HG02840 (cell line): Measurements from ENCODE around the gene GASK1B.

Experiments used
- ATAC-seq: cut with Tn5 transposase; IDR thresholded peaks from one replicate; pipeline ENCODE4 v1.9.1; 2021; ENCODE audit warnings: mild to moderate bottlenecking, moderate library complexity, moderate number of reproducible peaks; ENCODE audit not compliant: unreplicated experiment, low FRiP score

Gene GASK1B

DNA sequence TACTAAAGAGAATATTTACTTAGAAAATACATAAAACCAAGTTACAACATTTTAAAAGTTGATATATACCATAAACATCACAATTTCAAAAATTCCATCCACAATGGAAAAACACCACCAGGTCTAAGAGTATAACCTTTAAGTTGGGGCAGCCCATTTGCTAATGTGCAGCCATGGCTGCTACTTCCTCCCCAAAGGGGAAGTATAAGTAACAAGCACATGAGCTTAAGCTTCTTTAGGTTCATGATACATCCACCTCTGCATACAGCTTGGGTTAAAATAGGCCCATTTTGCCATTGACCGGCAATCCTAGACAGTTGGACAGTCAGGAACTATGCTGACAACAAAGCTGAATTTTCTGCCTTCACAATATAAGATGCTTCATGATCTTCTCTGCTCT is 16.6 kb upstream of the GASK1B start:
- ATAC-seq, result no peak

DNA sequence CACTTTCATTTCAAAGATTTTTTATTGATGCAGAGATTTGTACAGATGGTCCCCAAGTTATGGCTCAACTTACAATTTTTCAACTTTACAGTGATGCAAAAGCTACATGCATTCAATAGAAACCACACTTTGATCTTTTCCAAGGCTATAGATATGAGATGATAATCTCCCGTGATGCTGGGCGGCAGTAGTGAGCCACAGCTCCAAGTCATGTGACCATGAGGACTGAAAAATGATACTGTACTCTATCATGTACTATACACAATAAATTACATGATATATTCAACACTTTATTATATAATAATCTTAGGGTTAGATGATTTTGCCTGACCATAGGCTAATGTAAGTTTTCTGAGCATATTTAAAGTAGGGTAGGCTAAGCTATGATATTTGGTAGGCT is 14.0 kb upstream of the GASK1B start:
- no peak for ATAC-seq

DNA sequence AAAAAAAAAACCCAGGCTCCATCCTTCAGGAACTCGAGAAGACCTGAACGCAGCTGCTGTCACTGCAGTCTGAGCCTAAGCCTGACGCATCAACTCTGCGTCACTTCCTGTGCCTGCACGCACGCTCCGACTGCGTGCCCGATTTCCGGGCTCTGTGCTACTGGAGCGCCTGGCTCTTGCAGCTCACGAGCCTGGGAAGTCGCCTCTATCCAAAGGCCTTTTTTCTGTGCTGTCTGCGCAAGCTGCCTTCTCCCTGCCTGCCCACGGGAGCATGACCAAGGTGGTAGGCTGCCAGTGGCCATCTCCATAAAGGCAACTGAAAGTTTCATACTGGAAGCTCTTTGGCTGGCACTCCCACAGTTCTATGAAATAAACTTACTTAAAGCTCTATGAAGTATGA is 9.9 kb upstream of the GASK1B start:
- no peak for ATAC-seq

DNA sequence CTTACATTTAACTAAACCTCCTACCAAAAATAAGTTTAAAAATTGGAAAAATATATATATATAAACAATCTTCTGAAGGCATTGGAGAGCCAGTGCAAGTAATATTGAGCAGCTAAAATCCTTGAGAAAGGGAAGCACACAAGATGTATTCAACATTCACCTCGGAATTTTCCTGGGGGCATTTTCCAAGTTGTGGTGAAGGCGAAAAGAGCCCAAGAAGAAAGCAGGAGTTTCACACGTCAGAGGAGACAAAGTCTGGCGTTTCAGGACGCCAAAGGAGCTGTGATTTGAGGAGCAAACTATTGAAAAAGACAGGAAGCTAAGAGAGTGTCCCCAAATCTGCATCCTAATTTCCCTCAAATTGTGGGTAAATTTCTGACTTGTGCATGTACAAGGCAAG is 9.1 kb upstream of the GASK1B start:
- no peak for ATAC-seq

DNA sequence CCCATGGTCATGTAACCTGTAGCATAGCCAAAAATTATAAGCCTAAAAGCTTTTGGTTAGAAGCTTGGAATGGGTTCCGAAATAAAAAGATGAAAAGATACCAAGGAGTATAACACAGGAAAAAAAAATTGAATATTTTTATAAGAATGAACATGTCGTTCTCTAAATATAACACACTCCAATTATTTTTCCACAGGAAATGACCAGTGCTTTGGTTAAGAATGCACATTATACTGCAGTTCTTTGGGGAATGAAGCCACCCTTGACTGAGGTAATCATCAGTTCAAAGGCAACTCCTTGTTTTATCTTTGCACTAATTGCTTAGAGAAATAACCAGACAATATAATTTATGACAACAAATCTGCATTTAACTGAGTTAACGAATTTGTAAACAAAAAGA is 6.6 kb upstream of the GASK1B start:
- ATAC-seq, result no peak

DNA sequence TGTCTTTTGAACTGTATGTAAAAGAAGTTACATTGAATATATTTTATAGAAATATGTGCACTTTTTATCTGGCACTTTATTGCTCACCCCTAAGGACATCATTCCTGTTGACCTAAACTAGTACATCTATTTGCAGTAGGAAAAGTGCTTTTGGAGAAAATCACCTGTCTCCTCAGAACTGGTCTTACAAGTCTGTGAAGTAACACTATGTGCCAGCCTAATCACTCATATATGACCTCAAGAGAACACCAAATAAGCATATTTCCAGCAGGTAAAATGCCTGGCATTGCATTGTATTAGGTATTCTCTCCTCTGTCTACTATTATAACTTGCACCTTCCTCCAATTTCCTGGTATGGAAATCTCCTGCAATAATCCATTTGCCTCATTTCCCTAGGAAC is 4.0 kb upstream of the GASK1B start:
- no peak for ATAC-seq

DNA sequence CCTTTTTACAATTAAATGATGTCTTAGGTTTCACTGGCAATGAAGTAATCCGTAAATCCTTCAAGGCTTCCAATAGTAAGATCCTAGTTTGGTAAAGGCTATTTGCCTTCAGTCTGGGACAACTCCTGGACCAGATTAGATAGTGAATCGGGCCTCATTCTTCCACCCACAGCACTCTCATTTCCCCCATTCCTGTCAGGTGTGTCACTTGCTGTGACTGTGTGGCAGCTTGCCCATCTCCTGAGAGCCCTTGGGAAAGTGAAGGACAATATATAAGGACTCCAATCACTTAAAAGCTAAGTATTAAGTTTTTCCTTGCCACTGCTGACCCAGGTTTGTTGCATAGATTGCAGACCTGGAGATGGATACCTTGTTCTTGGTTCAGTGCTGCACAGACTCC is 3.3 kb upstream of the GASK1B start:
- ATAC-seq, result no peak

DNA sequence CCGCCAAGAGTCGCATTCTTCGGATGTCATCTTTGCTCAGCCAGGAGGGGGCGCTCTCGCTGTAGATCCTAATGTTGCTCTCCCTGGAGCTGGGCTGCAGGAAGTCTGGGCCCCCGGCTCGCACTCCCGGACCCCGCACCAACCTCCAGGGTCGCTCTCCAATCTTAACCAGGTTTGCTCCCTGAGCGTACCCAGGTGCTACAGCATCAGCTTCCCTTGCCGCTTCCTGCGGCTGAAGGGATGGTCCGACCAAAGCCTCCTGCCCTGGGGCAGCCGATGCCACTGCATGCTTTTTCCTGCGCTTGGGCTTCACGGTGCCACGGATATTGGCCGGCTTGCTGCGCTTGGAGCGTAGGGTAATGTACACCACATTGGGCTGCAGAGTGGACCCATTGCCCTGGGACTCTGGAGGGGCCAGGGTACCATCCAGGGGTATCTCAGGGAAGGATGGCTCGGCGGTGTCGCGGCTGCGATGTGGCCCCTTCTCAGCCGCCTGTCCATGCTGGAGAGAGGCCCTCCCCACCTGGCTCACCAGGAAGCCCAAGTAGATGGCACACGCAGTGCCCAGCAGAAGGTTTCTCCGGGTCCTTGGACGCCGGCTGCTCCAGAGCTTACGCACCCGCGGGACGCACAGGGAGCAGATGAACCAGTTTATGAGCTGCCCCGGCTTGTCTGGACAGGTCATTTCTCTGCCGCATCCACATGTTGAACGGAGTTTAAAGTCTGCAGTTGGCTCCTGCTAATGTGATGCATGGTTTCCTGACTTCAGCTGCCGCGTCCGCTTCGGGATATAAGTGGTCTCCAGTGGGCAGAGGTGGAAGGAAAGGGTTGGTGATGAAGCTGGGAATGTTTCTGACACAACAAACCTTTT is 1.9 kb downstream of the GASK1B start:
- no peak for ATAC-seq

DNA sequence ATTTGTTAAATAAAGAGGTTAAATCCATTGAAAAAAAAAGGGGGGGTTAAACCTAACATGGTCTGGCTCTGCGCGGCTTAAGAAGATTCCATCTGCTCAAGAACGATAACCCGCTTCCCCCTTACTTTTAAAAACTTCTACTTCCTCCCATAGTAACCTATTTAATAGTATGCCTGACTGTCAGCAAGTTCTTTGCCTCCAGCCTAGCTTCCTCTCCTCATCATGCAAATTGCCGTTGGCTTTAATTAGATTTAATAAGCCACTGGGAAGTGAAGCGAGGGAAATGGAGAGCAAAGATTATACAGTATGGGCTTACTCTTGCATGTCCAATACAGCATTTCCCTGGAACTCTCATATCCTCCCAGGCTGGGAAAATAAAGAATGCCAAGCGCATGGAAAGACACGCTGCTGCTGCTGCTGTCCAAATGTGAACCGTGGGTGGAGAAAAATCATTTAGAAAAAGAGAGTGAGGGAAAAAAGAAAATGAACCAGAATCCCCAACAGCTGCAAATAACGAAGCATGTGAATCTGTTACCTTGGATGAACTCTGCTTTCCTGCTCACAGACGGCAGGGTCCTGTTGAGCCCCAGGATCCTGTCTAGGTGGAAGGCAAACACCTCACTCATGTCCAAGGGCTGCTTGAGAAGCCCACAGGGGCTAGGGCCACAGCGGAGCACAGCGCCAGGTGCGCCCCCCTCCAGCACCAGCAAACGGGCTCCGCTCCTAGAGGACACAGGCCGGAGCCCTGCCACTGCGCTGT is 2.7 kb downstream of the GASK1B start:
- ATAC-seq, result no peak

DNA sequence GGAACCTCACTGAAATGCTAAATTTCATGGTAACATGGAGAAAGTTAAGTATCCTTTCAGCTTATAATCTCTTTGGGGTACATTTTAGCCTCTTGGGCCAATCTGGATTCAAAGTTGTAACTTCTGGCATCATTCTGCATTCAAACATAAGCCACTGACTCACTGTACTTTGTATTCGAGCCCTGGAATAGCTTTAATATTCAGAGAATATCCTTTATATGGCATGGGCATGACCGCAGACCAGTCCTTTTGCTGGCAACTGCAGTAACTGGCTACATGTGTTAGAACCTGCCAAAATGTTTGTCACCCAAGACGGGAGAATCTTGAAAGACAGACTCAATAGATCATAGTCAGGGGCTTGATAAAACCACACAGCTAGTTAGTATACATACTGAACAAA is 3.3 kb downstream of the GASK1B start:
- no peak for ATAC-seq

DNA sequence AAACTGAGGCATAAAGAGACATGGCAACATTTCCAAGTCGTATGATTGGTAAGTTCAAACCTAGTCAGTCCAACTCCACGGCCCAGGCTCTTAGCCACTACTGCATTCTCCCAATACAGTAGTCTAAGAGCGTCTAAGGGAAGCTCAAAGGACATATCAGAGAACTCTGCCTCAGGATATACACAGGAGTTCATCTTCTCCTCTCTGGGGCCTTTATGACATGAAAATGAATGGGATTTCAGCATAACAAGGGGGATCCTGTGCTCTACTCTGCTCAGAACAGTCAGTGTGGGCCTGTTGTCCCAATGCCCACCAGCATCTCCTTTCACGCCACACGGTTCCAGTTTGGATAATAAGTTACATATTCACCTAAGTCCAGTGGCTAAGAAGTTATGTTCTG is 4.2 kb downstream of the GASK1B start:
- no peak for ATAC-seq

DNA sequence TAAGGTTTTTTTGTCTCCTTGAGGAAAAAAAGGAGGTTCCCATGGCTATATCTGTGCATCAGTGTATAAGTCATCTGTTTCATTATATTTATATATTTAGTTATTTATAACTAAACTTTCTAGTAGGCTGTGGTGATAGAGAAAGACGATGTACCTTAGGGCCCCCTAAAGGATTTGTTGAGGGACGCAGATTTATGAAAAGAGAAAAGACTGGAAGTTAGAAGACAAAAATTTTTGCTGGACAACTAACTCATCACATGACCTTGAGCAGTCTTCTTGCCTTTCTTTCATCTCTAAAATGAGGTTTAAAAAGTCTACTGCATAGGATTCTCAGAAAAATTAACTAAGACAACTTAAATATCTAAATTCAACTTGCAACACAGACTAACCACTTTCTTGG is 6.1 kb downstream of the GASK1B start:
- no peak for ATAC-seq

DNA sequence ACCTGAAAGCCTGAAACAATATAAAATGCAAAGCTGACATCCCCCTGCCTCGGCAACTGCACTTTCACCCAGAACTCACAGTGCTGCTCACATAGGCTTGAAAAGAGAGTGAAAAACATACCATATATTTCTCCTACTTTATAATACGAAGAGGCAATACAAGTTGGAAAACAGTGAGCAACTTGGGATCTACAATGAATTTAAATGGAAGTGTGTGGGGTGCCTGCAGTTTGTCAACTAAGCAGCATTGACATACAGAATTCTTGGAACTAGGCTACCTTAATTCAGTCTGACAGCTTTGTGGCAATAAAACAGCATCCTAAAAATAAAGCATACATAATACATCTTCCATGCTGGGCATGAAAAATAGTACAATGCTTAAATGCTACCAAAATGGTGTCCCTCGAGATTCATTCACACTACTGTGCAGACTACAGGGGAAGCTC is 8.0 kb downstream of the GASK1B start:
- no peak for ATAC-seq

DNA sequence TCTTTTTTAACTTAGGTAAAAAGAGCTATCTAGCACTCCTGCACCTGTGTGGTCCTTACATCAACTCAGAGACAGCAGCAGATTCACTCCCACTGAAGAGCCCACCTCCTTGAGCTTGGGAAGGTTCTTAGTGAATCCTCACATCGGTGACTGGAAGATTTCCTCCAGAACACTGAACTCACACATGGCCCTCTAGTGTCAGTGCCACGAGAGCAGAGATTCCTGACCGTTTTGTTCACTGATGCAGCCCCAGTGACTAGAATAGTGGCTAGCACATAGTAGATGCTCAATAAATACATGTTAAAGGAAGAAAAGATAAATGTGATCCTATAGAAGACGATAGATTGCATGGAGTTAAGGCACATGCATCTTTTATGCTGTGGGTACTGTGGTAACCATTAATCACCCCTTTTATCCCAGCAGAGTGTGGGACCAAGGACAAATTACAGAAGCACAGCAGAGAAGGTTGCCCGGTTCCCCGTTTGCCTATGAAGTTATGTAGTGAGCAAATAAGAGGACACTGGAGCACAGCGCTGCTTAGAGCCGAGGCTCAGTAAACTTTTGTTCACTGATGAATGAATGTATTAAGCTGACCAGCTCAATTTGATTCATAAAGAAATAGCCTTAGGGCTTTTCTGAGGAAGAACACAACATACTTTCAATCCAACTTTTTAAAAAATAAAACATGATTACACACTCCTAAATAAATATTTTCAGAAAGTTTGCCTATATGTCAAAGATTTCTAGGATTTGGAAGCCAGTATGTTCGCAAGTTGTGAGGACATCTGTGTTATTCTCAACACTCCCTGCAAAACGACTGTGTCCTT is 8.7 kb downstream of the GASK1B start:
- no peak for ATAC-seq

DNA sequence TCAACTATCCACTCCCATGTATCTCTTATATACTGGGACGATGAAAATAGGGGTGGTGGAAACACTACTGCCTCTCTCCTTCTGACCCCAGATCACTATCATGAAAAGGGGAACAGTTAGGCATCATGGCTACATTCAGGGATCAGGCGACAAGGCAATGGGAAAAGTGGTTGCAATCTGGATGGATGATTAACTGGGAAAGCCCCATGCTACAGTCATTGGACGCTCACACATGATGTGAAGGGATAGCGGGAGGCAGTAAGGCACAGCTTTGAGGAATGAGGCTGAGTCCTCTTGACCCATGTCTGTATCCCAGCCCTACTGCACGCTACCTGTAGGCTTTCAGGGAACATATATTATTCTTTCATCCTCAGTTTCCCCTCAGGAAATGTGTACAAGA is 10.2 kb downstream of the GASK1B start:
- no peak for ATAC-seq

DNA sequence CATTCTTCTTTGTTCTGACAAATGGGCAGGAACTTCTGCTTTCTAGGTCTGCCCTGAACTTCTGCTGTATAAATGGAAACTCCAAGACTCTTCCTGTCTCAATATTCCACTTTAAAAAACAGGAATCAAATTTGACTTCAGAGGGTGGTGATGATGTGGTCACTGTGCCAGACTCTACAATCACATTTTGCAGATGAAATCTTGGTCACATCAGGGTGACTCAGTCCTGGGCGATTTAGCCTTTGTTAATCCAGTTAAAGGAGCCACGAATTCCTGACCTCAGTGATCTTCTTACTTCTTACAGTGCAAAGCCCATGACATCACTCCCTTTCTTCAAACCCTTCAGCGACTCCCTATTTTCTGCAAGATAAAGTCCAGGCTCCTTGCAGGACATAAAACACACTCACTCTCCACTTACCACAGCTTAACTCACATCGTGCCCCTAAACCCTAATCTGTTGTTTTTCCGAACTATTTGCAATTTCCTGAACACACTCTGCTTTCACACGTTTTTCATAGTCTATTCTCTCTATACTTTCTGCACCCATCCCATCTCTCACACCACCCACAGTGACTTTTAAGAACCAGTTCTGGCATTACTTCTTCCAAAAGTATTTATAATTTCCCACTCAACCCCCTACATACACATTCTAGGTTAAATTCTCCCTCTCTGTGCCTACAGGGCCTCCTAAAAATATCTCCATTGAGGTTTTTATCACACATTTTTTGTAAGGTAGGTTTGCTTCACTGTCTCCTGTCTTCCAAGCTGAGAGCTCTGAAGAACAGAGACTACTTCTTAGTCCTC is 11.1 kb downstream of the GASK1B start:
- ATAC-seq, result no peak

DNA sequence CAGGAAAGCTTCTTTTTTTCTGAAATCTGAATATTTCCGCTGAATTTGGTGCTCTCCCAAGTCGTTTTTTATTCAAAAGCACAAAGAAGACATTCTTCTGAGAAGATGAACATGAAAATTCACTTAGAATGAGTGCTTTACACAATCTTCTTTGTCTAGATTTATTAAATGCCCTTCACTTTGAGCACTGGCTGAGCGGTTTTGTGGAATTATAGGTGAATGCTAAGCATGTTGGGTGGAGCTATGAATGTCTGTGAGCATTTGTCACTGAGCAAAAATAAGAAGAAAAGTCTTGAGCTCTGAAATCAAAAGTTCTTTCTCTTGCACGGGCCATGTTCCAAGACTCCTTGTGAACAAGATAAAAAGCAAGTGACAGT is 13.1 kb downstream of the GASK1B start:
- no peak for ATAC-seq

DNA sequence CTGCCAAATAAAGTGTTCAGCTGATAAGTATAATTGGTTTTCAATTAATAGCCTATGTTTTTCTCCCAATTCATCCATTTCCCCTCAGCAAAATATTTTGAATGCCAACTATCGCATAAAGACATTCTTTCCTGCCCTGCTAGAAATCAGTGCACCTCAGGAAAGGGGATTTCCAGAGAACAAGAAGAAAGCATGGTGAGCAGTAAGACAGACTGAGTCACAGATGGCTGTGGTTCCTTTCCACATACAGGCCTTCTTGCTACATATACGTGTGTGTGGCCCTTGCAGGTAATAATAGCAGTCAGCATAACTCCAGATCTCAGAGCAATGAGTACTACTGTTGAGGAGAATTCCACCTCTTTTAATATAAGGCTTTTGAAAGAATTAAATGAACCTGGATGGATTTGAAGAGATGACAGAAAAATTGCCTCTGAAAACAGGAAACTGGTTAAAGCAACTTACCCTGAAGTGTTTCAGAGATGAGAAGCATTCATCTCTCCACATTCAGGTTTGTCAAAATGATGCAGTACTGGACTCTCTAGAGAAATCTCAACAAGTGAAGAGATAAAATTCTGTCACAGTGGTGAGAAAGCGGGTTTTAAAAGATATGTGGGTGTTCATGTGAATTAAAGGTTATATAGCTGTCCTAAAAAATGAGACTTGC is 13.6 kb downstream of the GASK1B start:
- no peak for ATAC-seq

DNA sequence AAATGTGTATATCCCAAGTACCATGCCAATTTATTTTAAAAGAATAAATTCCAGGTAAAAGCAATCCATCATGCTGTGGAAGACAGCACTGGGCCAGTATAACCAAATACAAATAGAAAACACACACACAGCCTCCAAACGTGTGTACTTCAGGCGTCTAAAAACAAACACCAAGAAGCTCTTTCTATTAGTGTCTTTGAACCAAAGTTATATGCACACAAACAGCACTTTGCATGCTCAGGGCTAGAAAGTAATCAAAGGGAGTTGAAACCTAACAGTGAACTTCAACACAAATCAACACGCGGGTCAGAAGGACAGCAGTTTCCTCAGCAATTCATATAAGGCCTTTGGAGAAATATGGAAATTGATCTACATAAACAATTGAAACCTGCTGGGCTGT is 15.4 kb downstream of the GASK1B start:
- no peak for ATAC-seq
